ENCODE results near the gene PTPRH. TPM values are rescaled to one million over a fixed set of nuclear protein-coding genes. Genes with fewer than 3 reads are reported as not detected.

Gene PTPRH
- total and polyA plus RNA-seq, 9 of the 15 experiments (the other 6 are each of a cell fraction or from before 2014, with no cell fraction given) = 0.87 to 34.3 (median 22.7) TPM

DNA sequence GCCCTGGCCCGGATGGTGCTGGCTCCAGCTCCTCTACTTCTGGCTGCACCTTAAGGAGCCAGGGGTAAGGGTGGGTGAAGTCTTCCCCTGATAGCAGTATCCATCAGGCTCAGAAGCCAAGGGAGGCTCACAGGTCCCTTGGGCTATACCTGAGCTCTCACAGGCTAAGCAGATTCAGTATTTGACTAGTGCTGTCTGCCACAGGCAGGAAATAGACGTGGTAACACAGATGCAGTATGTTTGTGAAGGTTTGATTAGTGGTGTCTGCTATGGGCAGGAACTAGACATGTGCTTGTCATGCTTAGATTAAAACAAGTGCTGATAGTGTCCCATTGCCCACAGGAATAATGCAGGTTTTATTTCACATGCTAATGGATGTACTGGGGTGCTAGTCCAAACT lies 33.2 kb downstream of the PTPRH start (continued):
- TF ChIP-seq, protein P1, sequence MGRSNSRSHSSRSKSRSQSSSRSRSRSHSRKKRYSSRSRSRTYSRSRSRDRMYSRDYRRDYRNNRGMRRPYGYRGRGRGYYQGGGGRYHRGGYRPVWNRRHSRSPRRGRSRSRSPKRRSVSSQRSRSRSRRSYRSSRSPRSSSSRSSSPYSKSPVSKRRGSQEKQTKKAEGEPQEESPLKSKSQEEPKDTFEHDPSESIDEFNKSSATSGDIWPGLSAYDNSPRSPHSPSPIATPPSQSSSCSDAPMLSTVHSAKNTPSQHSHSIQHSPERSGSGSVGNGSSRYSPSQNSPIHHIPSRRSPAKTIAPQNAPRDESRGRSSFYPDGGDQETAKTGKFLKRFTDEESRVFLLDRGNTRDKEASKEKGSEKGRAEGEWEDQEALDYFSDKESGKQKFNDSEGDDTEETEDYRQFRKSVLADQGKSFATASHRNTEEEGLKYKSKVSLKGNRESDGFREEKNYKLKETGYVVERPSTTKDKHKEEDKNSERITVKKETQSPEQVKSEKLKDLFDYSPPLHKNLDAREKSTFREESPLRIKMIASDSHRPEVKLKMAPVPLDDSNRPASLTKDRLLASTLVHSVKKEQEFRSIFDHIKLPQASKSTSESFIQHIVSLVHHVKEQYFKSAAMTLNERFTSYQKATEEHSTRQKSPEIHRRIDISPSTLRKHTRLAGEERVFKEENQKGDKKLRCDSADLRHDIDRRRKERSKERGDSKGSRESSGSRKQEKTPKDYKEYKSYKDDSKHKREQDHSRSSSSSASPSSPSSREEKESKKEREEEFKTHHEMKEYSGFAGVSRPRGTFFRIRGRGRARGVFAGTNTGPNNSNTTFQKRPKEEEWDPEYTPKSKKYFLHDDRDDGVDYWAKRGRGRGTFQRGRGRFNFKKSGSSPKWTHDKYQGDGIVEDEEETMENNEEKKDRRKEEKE (IDR thresholded peaks at IDR 0.05; ENCODE audit: borderline replicate concordance in 1 of 2, control insufficient read depth in 1 of 2, low read depth in 2 of 2, low read length in 1 of 2) = no peak
- no peak for TF ChIP-seq ZNF146 (CRISPR knock-in tag; IDR thresholded peaks at IDR 0.05; ENCODE audit: unreplicated experiment)
- no peak for TF ChIP-seq ZNF696 (CRISPR knock-in tag; conservative IDR thresholded peaks at IDR 0.05)
- TF ChIP-seq PTTG1 (tag; IDR thresholded peaks at IDR 0.05; ENCODE audit: low read depth) = no peak
- TF ChIP-seq ZC3H8 (IDR thresholded peaks at IDR 0.05) = no peak
- no peak for TF ChIP-seq MAFF (IDR thresholded peaks at IDR 0.05; ENCODE audit: low read length)
- no peak for TF ChIP-seq MTA3 (IDR thresholded peaks at IDR 0.05; ENCODE audit: borderline replicate concordance)
- TF ChIP-seq ZNF830 (CRISPR knock-in tag; IDR thresholded peaks at IDR 0.05) = no peak
- TF ChIP-seq YBX1 (IDR thresholded peaks at IDR 0.05) = no peak
- TF ChIP-seq ZNF274 (IDR thresholded peaks at IDR 0.05; ENCODE audit: borderline replicate concordance, low read depth, low read length) = no peak
- TF ChIP-seq BRD9 (IDR thresholded peaks at IDR 0.05; ENCODE audit: low read depth, partially characterized antibody) = no peak
- no peak for TF ChIP-seq POU5F1 (IDR thresholded peaks at IDR 0.05; ENCODE audit: borderline replicate concordance, low read depth, low read length, partially characterized antibody)
- TF ChIP-seq GTF2A2 (tag; IDR thresholded peaks at IDR 0.05) = no peak
- TF ChIP-seq HNRNPL (IDR thresholded peaks at IDR 0.05; ENCODE audit: low read depth, low read length) = no peak
- TF ChIP-seq MEIS2 (IDR thresholded peaks at IDR 0.05; ENCODE audit: partially characterized antibody) = peak; percentile 39
- TF ChIP-seq GABPA (tag; conservative IDR thresholded peaks at IDR 0.05; ENCODE audit: low read depth) = no peak; the same call in 1 of the 2 replicates
- TF ChIP-seq ZNF57 (CRISPR knock-in tag; IDR thresholded peaks at IDR 0.05) = no peak
- TF ChIP-seq THRAP3 (IDR thresholded peaks at IDR 0.05; ENCODE audit: borderline replicate concordance) = no peak
- TF ChIP-seq USF2 (CRISPR knock-in tag; IDR thresholded peaks at IDR 0.05) = no peak
- TF ChIP-seq ZNF764 (CRISPR knock-in tag; IDR thresholded peaks at IDR 0.05; ENCODE audit: low read depth) = no peak
- no peak for TF ChIP-seq GATA2 (CRISPR knock-in tag; IDR thresholded peaks at IDR 0.05)
- TF ChIP-seq PCBP1 (IDR thresholded peaks at IDR 0.05; ENCODE audit: low read depth, low read length, poor library complexity, severe bottlenecking) = no peak
- no peak for TF ChIP-seq RBM22 (IDR thresholded peaks at IDR 0.05; ENCODE audit: low read depth, low read length, poor library complexity, severe bottlenecking)
- no peak for TF ChIP-seq EHMT2 (IDR thresholded peaks at IDR 0.05)
- TF ChIP-seq MYBL2 (IDR thresholded peaks at IDR 0.05; ENCODE audit: low read depth) = no peak
- TF ChIP-seq MYBL2 (CRISPR knock-in tag; IDR thresholded peaks at IDR 0.05; ENCODE audit: borderline replicate concordance) = no peak
- no peak for TF ChIP-seq NR1H2 (CRISPR knock-in tag; IDR thresholded peaks at IDR 0.05)
- no peak for TF ChIP-seq HDAC8 (tag; IDR thresholded peaks at IDR 0.05)
- no peak for TF ChIP-seq NFIC (IDR thresholded peaks at IDR 0.05)
- no peak for TF ChIP-seq ZNF41 (CRISPR knock-in tag; conservative IDR thresholded peaks at IDR 0.05)

All from K562 (cell line).